HepG2 (cell line): ENCODE results near the gene GALNT5. TPM values are rescaled to one million over a fixed set of nuclear protein-coding genes. Genes with fewer than 3 reads are reported as not detected.

ENCODE experiments used
- ATAC-seq: fragments of 200-7000 bp; cut with Tn5 transposase; 3 replicates; pipeline ENCODE4 v1.9.1; 2020; ENCODE audit warnings: mild to moderate bottlenecking, moderate library complexity
- BruUV-seq: library from RNA; stranded (reverse); fragments of 400-500 nt; replicated peaks from 2 replicates; lab custom pipeline; 2021; lab: Mats Ljungman, UMichigan
- CTCF ChIA-PET: fragments of 300-600 bp; formaldehyde crosslinking; extraction: SDS; loops from one replicate; lab custom pipeline; 2021; ENCODE audit warnings: low total read pairs, inconsistent platforms, low intra/inter-chr PET ratio; lab: Yijun Ruan, JAX
- POLR2A ChIA-PET: fragments of 350-600 bp; sonication (Branson Sonifier 250); formaldehyde crosslinking; loops from one replicate; lab custom pipeline; 2020; ENCODE audit warnings: antibody characterized with exemption, inconsistent platforms; lab: Yijun Ruan, JAX
- DNase-seq: peaks from one replicate; pipeline ENCODE4 v3.0.0-alpha.2; 2015; ENCODE audit warnings: low spot score
- FAIRE-seq: peaks from 3 replicates; lab custom pipeline; 2011; peaks lifted over from hg19 to GRCh38; lab: Jason Lieb, UNC
- H2AFZ ChIP-seq: one replicate; pipeline ENCODE4 v1.6.1; 2011; ENCODE audit warnings: low read length, inconsistent platforms
- H3K27ac ChIP-seq: fragments of 300-600 bp; 3 replicates; pipeline ENCODE4 v1.8.0; 2011; ENCODE audit warnings: mixed run types, mild to moderate bottlenecking, mixed read lengths, low read length, inconsistent platforms; ENCODE audit not compliant: insufficient read depth; ENCODE audit errors: extremely low read length
- H3K27me3 ChIP-seq, 2 experiments: fragments of 200-600 bp in 1 of 2; 2 replicates in 1 of 2; 3 replicates in 1 of 2; pipeline versions ENCODE4 v1.6.0 to v1.8.0; 2011; ENCODE audit warnings: low read length in 2 of 2, mild to moderate bottlenecking in 2 of 2, moderate library complexity in 2 of 2, inconsistent platforms in 1 of 2; ENCODE audit not compliant: insufficient read depth in 2 of 2, control insufficient read depth in 1 of 2
- H3K36me3 ChIP-seq, 2 experiments: fragments of 200-600 bp in 1 of 2; replicated peaks in 1 of 2; 2 replicates in 1 of 2; 3 replicates in 1 of 2; pipeline versions ENCODE4 v1.5.1 to v1.8.0; 2011; ENCODE audit warnings: low read length in 2 of 2, inconsistent platforms in 1 of 2; ENCODE audit not compliant: insufficient read depth in 2 of 2, control insufficient read depth in 1 of 2
- H3K4me1 ChIP-seq: 2 replicates; pipeline ENCODE4 v1.5.1; 2012; ENCODE audit warnings: low read length, inconsistent platforms; ENCODE audit not compliant: insufficient read depth
- H3K4me2 ChIP-seq: 2 replicates; pipeline ENCODE4 v1.6.0; 2011; ENCODE audit warnings: low read depth, low read length, inconsistent platforms
- H3K4me3 ChIP-seq, 3 experiments: fragments of 200-600 bp in 1 of 3; sonication (generic), shearing (Covaris generic) in 1 of 3; replicated peaks in 1 of 3; 2 replicates each; pipeline ENCODE4 v1.5.1; 2011 to 2016; ENCODE audit warnings: low read length in 3 of 3, inconsistent platforms in 2 of 3, low read depth in 2 of 3, mild to moderate bottlenecking in 2 of 3, control low read depth in 1 of 3, mixed read lengths in 1 of 3; ENCODE audit not compliant: insufficient read depth in 1 of 3
- H3K79me2 ChIP-seq: one replicate; pipeline ENCODE4 v1.6.1; 2011; ENCODE audit warnings: low read length, inconsistent platforms; ENCODE audit not compliant: insufficient read depth
- H3K9ac ChIP-seq: 2 replicates; pipeline ENCODE4 v1.6.0; 2011; ENCODE audit warnings: mild to moderate bottlenecking, low read depth, low read length, inconsistent platforms; ENCODE audit not compliant: insufficient read depth
- H3K9me3 ChIP-seq: 2 replicates; pipeline ENCODE4 v1.5.1; 2012; ENCODE audit warnings: mild to moderate bottlenecking, low read length
- H4K20me1 ChIP-seq: 2 replicates; pipeline ENCODE4 v1.6.0; 2011; ENCODE audit warnings: inconsistent platforms, mild to moderate bottlenecking, low read length, moderate library complexity; ENCODE audit not compliant: insufficient read depth
- ARNT ChIP-seq: fragments of 450-650 bp; IDR thresholded peaks from 2 replicates; pipeline ENCODE4 v1.6.1; 2017
- EP300 ChIP-seq, 3 experiments: sonication (generic) in 1 of 3; formaldehyde crosslinking in 1 of 3; IDR thresholded peaks; 2 replicates each; pipeline versions ENCODE4 v1.5.1 to v1.6.1; 2011 to 2020; ENCODE audit warnings: low read depth in 2 of 3, low read length in 2 of 3, borderline replicate concordance in 1 of 3, improper control_type of control experiment in 1 of 3, mild to moderate bottlenecking in 1 of 3, missing genetic modification reagents in 1 of 3, moderate library complexity in 1 of 3
- FOXK2 ChIP-seq: fragments of 450-650 bp; IDR thresholded peaks from 2 replicates; pipeline ENCODE4 v1.6.1; 2016
- HHEX ChIP-seq: IDR thresholded peaks from 2 replicates; pipeline ENCODE4 v1.6.1; 2016; ENCODE audit warnings: control low read depth
- KLF11 ChIP-seq: IDR thresholded peaks from 2 replicates; pipeline ENCODE4 v1.6.1; 2016; ENCODE audit warnings: missing compliant biosample characterization
- KLF13 ChIP-seq: sonication (generic); formaldehyde crosslinking; IDR thresholded peaks from 2 replicates; pipeline ENCODE4 v1.4.0; 2020; ENCODE audit warnings: mild to moderate bottlenecking, missing genetic modification reagents
- PHF21A ChIP-seq: sonication (generic); formaldehyde crosslinking; IDR thresholded peaks from 2 replicates; pipeline ENCODE4 v1.5.0; 2020; ENCODE audit warnings: mild to moderate bottlenecking, missing genetic modification reagents
- PHF8 ChIP-seq: sonication (generic); formaldehyde crosslinking; IDR thresholded peaks from 2 replicates; pipeline ENCODE4 v1.5.0; 2020; ENCODE audit warnings: missing genetic modification reagents
- POLR2A ChIP-seq, 2 experiments: IDR thresholded peaks; 2 replicates each; pipeline ENCODE4 v1.6.1; 2011; ENCODE audit warnings: low read depth in 2 of 2, low read length in 2 of 2, mild to moderate bottlenecking in 1 of 2, moderate library complexity in 1 of 2; ENCODE audit not compliant: insufficient read depth in 1 of 2
- RAD51 ChIP-seq: fragments of 450-650 bp; IDR thresholded peaks from 2 replicates; pipeline ENCODE4 v1.6.1; 2016; ENCODE audit warnings: borderline replicate concordance
- RNF219 ChIP-seq: sonication (generic); formaldehyde crosslinking; IDR thresholded peaks from 2 replicates; pipeline ENCODE4 v1.5.0; 2020; ENCODE audit warnings: mild to moderate bottlenecking, missing genetic modification reagents
- SALL1 ChIP-seq: sonication (generic); formaldehyde crosslinking; IDR thresholded peaks from 2 replicates; pipeline ENCODE4 v1.8.0; 2022; ENCODE audit warnings: mild to moderate bottlenecking, missing genetic modification reagents
- SNAPC4 ChIP-seq: sonication (generic); formaldehyde crosslinking; IDR thresholded peaks from 2 replicates; pipeline ENCODE4 v1.4.0; 2020; ENCODE audit warnings: mild to moderate bottlenecking, missing genetic modification reagents
- SOX13 ChIP-seq, 3 experiments: fragments of 450-650 bp in 1 of 3; sonication (generic) in 1 of 3; formaldehyde crosslinking in 1 of 3; IDR thresholded peaks in 2 of 3; conservative IDR thresholded peaks in 1 of 3; 2 replicates each; pipeline versions ENCODE4 v1.5.0 to v1.6.1; 2016 to 2020; ENCODE audit warnings: antibody characterized with exemption in 1 of 3, mild to moderate bottlenecking in 1 of 3, missing compliant biosample characterization in 1 of 3, missing genetic modification reagents in 1 of 3, moderate library complexity in 1 of 3
- ZIK1 ChIP-seq: sonication (generic); formaldehyde crosslinking; IDR thresholded peaks from 2 replicates; pipeline ENCODE4 v1.5.0; 2020; ENCODE audit warnings: mild to moderate bottlenecking, low read depth, missing genetic modification reagents, borderline replicate concordance
- ZNF790 ChIP-seq: sonication (generic); formaldehyde crosslinking; IDR thresholded peaks from 2 replicates; pipeline ENCODE4 v1.8.0; 2022; ENCODE audit warnings: missing genetic modification reagents, mild to moderate bottlenecking, borderline replicate concordance
- ZNF850 ChIP-seq: sonication (generic); formaldehyde crosslinking; conservative IDR thresholded peaks from 2 replicates; pipeline ENCODE4 v1.9.0; 2021; ENCODE audit warnings: mild to moderate bottlenecking, missing genetic modification reagents
- WGBS: methylation state at CpG from one replicate; pipeline ENCODE4 v1.1.6; 2017; ENCODE audit warnings: low lambda C conversion rate; 5-methylcytosine and 5-hydroxymethylcytosine counted together
- in situ Hi-C: cut with HindIII; loops from 2 replicates; pipeline ENCODE4 v1.10.0; 2017; ENCODE audit warnings: low pct_unique_long_range_greater_than_20kb; ENCODE audit not compliant: extremely low pct_ligation_motif_present
- intact Hi-C: fragments of 100-400 bp; cut with micrococcal nuclease; formaldehyde crosslinking; loops from one replicate; pipeline ENCODE4 v1.10.0; 2022; ENCODE audit not compliant: unreplicated experiment
- polyA plus RNA-seq, 8 experiments: library from polyadenylated mRNA; depleted of rRNA in 3 of 8; stranded (reverse) in 7 of 8; unstranded in 1 of 8; fragments of >200 nt; fragmentation: Illumina TruSeq in 4 of 8; extraction: Trizol in 4 of 8; gene quantifications; 2 replicates each; pipeline versions ENCODE4 v1.2.1 to v1.2.3, GENCODE V29; 2011 to 2016; ENCODE audit warnings: low read depth in 4 of 8, missing spikeins in 1 of 8, mixed read lengths in 1 of 8; ENCODE audit not compliant: insufficient read depth in 1 of 8
- total RNA-seq, 5 experiments: library from RNA; depleted of rRNA; stranded (reverse); fragments of >200 nt; fragmentation: Illumina TruSeq; extraction: Trizol; gene quantifications; 2 replicates each; pipeline ENCODE4 v1.2.3, GENCODE V29; 2016; ENCODE audit warnings: low read depth in 1 of 5
- TF ChIP-seq, protein P1 (sequence below): sonication (generic); formaldehyde crosslinking; IDR thresholded peaks from 2 replicates; pipeline ENCODE4 v1.5.0; 2020; ENCODE audit warnings: missing genetic modification reagents

GALNT5 gene
- total and polyA plus RNA-seq, 2 of the 13 experiments (the other 11 are each of a cell fraction or from before 2014, with no cell fraction given), result not detected

DNA sequence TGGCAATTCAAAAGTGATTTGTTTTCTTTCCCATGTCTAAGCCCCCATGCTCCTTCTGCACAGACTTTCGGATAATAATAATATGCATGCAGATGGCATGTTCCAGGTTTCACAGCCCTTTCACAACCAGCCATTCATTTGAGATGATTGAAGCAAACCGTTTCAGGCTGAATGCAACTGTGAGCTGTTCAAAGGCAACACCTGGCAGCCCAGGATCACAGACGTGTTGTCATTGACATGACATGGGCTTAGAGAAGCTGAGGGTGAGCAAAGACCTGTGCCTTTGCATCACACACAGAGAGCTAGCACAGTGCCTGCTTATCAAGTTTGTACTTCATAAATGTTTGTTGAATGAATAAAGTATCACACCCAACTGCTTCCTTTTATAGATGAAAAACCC is 80.5 kb downstream of the GALNT5 start:
- Histone ChIP-seq H3K27me3 (no peaks in the 10 kb centered on the region), H2AFZ (no peak overlapping the region), H3K9ac (no peak overlapping the region), H3K4me2 (no peak overlapping the region), H3K79me2 (no peaks in the 10 kb centered on the region), H3K4me1 (no peaks in the 10 kb centered on the region), H3K4me3 (no peak overlapping the region), H3K36me3 (no peaks in the 10 kb centered on the region), H4K20me1 (no peaks in the 10 kb centered on the region), H3K27ac (no peak overlapping the region), H3K9me3 (no peaks in the 10 kb centered on the region)
- no TSS peak for BruUV-seq
- WGBS, result 0% methylated on average over 3 of the region's 3 CpGs
- ATAC-seq (no peak), DNase-seq (no peak), FAIRE-seq (no peak)
- in situ Hi-C loops (no loop called here), intact Hi-C loops (loop anchor here (10.0 kb wide), 1 partner anchor 1963 kb away; no protein-coding TSS in a partner anchor)
- ChIA-PET POLR2A (no interaction called here), CTCF (no interaction called here)
- TF ChIP-seq, protein P1, sequence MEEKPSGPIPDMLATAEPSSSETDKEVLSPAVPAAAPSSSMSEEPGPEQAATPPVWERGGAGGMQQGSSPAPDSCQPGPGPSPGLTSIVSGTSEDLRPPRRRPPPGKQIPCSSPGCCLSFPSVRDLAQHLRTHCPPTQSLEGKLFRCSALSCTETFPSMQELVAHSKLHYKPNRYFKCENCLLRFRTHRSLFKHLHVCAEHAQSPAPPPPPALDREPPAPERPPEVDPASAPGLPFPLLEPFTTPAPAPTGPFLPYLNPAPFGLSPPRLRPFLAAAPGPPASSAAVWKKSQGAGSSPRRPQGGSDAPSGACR, result no peak
- TF ChIP-seq KLF13 (CRISPR knock-in tag) (no peak), PHF21A (CRISPR knock-in tag) (no peak), KLF11 (CRISPR knock-in tag) (no peak), RAD51 (no peak), FOXK2 (no peak), SNAPC4 (no peak), PHF8 (CRISPR knock-in tag) (no peak), ZNF850 (no peak), SOX13 (IDR thresholded peaks at IDR 0.05) (no peak), SOX13 (CRISPR knock-in tag; conservative IDR thresholded peaks at IDR 0.05 in 1 of 2, IDR thresholded peaks at IDR 0.05 in 1 of 2) (no peak), RNF219 (CRISPR knock-in tag) (no peak), EP300 (IDR thresholded peaks at IDR 0.05; ENCODE audit: low read depth in 2 of 2, low read length in 2 of 2) (no peak), EP300 (CRISPR knock-in tag; IDR thresholded peaks at IDR 0.05; ENCODE audit: borderline replicate concordance) (no peak), ZIK1 (CRISPR knock-in tag) (no peak), HHEX (CRISPR knock-in tag) (no peak), ARNT (no peak), SALL1 (CRISPR knock-in tag) (no peak), ZNF790 (CRISPR knock-in tag) (no peak), POLR2A (IDR thresholded peaks at IDR 0.05; ENCODE audit: insufficient read depth in 1 of 2, low read depth in 2 of 2, low read length in 2 of 2) (no peak)
